Suppressor macrophage treated with lipopolysaccharide for 4 hours (primary cell): ENCODE data around the gene N4BP2.

Source experiments
- DNase-seq: peaks from one replicate; pipeline ENCODE4 v3.0.0-alpha.2; 2020

The N4BP2 gene

DNA sequence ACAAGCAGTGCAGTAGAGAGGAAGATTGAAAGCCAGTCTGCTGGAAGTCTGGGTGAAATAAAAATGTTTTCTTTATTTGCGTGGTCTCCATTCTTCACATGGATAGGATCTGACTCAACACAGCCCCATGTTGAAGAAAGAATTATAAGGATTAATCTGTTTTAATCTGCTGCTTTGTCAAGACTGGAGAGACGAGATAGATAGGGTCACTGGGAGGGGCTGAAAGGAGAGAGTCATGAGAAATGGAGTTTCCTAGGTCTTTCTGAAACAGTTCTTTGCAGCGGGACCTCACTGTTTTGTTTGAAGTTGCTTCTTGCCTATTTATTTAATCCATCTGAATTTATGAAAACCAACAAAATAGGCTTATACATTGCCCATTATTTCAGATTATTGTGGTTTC is 107.8 kb downstream of the N4BP2 start:
- DNase-seq, result no peak

DNA sequence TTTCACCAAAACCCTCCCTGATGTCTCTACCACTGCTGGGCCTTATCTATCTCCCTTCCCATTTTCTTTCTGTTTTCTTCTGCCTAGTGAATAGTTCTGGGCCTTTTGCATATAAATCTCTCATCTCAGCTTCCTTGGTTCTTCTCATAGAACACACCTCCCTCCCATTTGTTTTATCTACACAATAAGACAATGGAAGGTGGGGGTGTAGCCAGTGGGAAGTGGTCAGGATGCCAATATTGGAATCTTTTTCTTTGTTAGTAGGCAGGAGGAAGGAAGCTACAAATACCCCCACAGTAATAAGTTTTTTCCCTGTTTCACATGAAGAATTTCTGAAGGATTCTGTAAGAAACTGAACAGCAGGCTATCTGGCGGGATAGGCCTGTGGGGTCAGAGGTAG is 109.3 kb downstream of the N4BP2 start:
- DNase-seq, result no peak

DNA sequence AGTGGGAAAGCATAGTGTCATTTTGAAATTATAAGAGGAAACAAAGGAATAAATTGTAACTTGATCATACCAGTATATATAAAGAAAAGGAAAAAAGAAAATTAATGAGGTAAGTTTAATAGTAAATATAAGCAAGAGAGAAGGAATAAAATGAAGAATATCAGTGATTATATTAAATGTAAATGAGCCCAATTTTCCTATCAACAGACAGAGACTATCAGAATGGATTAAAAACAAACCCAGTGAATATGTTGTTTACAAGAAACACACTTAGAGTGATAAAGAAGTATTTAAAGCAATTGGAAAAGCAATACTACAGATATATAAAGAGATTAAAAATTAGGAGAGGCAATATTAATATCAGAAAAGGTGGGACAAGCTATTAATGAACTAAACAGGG is 111.4 kb downstream of the N4BP2 start:
- no peak for DNase-seq

DNA sequence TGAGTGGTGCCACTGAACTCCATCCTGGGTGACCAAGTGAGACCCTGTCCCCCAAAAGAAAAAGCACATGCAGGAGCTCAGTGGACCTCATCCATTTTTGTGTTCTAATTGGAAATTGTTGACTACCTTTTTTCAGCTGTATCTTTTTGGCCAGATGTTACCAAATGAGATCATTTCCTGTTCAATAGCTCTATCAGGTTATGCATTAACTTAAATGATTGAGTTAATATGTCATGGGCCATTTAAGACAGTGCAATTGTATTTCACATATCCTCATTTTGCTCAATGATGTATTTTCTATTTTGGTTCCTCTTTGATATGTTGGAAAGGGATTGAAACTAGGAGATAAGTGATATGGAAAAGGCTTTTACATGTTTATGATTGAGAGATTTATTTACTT is 113.9 kb downstream of the N4BP2 start:
- DNase-seq, result peak; percentile 15

DNA sequence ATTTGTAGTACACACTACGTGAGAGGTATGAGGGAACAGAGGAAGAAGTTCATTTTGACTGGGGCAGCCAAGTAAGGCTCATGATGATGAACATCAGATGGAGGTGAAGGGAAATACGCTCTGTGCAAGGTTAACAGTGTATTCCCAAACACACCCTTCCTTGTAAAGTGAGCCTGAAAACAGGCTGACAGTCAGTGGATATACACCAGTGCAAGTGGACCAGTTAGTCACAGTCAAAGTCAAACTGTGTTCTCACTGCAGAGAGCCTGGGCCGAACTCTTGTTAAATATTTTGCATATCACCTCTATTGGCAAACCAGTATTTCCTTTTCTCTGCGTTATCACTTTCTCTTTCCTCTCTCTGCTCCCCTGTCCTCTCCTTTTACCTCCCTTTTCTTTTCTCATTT is 116.8 kb downstream of the N4BP2 start:
- DNase-seq, result no peak

DNA sequence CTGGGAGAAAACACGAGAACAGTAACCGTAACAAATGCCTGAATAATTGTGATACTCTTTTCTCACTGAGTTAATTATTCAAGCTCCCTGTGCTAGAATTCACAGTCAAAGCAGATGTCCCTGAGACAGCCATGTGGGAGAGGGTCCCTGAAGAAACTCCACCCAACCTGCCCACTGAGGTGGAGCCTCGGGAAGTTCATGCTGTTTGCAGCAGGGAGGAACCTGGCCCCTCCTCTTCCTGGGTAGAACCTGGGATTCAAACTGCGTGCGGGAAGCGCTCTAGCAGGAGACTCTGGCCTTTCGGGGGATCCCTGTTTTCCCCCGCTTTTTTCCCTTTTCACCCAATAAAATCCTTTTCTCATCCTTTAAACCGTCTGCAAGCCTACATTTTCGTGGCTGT is 120.0 kb downstream of the N4BP2 start:
- no peak for DNase-seq

DNA sequence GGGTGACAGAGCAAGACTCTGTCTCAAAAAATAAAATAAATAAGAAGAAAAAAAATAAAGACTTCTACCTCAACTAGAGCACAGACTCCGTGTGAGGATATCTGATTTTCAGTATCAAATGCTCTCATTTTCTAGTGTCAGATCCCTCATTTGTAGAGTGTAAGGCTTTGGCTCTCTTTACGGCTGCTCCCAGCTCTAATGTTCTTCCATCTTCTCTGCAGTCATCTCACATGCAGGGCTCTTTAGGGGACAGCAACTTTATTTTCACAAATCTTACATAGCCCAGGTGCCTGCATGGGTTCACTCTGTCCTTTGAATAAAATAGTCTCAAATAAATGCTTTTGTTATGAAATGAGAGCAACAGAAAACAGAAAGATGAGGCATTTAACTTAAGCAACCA is 120.9 kb downstream of the N4BP2 start:
- no peak for DNase-seq

DNA sequence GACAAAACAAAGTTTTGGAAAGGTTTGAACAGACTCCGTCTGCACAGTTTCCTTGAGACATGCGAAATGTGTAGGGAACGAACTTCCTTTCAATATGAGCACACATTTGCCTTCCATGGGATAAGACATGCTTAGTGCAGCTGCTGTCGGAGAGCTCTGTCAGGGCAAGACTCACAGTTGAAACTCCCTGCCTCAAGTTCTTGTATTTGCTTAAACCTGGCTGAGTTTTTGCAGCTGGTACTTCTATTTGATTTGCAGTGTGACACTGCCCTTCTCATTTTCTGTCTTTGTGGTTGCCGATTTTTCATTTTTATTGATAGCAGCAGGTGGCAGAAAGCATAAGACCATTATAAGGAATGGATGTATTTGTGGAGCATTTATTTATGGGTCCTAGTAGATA is 122.0 kb downstream of the N4BP2 start:
- no peak for DNase-seq

DNA sequence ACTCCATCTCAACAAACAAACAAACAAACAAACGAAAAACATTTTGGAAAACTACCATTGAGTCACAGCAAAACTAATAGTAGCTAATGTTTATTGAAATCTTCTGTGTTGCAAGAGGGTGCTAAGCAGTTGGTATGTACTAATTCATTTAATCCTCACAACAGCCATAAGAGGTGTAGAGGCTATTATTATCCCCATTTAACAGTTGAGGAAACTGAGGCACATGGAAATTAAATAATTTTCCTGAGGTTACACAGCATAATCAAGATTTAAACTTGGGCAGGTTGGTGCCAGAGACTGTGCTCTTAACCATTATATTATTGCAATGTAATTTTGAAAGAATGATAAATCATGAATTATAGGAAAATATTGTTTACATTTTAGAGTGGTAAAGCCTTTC is 122.7 kb downstream of the N4BP2 start:
- DNase-seq, result no peak

DNA sequence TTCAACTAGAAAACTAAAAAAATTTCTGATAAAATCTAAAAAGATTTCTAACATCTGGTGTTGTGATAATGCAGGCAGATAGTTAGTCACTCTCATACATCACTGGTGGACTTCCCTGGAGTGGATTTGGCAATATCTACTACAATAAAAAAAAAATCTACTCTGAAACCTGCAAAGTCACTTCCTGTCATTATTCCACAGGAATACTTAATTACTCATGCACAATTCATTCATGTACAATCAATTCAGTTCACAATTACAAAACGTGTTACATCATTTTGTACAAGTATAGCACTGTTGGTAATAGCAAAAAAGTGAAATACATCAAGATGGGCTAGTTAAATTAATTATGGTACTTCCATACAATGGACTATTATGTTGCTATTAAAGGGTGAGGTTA is 123.7 kb downstream of the N4BP2 start:
- DNase-seq, result peak; percentile 83

DNA sequence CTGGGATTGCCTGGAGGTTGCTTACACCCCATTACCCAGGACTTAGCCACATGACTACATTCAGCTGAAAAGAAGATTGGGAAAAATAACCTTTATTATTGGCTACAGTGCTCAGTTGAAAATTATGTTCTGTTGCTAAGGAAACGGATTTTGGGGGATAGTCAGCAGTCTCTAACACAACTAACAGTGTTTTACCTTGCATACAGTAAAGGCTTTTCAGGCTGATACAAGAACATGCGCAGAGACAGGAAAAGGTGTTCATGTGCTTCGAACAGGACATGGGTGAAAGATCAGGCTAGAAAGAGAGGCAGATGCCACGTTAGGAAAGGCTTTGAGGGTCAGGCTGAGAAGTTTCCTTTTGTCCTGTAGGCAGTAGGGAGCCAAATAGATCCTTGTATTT is 125.4 kb downstream of the N4BP2 start:
- DNase-seq, result no peak

DNA sequence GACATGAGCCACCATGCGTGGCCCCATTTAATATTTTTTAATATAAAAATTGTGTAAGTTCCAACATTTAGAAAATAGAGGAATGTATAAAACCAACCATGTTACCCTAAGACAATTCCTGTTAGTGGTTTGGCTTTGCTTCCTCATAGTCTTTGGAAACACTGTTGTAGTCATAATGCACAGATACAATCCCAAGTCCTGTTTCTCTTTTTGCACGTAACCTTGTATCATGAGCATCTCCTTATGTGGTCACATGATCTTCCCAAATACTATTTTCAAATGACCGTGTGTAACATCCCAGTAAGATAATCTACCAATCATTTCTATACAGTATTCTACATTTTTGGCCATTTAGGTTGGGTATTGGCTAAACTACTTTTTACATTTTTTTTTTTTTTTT is 126.3 kb downstream of the N4BP2 start:
- DNase-seq, result peak; percentile 70

DNA sequence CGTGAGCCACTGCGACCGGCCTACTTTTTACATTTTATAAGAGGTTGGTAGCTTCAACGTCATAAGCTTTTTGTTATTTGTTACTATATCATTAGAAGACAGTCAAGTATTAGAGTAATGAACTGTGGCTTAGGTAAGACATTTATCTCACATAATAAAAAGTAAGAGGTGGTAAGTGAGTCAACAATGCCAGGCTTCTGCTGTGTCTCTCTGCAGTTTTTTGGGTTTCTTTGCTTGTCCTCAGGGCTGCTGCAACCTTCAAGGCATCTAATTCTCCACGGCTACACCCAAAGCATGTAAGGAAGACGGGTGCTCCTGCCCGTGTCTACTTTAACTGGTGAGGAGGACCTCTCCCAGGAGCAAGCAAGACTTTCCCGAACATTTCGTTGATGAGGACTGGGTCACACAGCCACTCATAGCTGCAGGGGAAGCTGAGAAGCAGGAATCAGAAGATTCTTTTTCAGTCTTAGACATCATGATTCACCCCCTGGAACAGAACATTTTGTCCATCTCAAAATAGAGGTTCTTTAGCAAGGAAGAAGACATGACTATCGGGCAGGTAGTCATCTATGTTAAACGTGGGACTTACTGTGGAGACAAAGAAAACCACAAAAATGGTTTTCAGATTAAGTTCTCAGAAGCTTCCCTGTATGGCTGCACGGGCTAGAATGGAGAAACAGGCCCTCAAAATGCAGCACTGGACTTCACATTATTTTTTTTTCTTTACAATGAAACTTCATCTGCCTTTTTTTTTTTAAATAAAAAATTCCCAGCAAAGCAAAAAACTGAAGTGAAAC is 127.2 kb downstream of the N4BP2 start:
- DNase-seq, result peak; percentile 63

DNA sequence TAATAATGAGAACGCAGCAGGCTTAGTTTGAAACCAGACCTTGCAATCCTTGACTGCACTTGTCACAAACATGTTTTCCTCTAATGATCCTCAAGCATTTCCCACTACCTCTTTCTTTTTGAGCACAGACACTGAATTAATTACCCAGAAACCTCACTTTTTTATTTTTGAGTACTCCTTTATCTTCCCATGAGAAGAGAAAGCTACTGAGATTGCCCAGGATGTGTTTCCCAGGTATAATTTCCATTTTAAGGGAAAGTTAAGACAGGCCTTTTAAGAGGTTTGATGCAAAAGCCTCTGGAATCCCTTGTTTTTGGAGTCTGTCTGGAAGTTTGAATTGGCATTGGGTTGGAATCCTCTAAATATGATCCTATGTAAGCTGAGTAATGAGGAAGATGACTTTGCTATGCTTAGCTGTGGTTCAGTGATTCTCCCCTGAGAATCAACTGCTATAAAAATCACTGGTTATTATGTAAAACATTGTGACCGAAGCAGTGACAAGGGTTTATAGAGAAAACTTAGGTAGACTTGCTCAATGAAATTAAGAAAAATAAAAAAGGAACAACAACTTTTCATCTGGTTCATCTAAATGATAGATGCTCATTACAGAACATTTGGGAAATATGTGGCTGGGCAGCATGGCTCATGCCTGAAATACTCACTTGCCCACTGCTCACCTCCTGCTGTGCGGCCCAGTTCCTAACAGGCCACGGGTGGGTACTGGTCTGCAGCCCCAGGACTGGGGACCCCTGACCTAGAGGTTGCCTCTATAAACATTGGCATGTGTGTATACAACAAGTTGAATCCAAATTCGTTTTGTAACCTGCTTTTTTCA is 129.4 kb downstream of the N4BP2 start:
- DNase-seq, result peak; percentile 31

DNA sequence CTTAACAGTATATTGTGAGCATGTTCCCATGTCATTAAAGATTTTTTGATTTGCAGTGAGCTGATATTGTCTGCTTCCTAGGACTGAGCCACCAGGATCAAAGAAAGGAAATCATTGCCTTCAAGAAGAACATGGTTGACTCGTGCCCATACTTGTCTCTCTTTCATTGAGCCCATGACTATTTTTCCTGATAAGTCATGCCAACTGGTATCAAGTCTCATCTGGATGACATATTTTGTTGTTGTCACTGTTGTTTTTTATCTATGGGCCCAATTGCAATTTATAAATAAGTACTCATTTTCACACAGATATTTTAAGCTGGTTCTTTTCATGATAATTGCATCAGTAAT is 130.0 kb downstream of the N4BP2 start:
- DNase-seq, result no peak

DNA sequence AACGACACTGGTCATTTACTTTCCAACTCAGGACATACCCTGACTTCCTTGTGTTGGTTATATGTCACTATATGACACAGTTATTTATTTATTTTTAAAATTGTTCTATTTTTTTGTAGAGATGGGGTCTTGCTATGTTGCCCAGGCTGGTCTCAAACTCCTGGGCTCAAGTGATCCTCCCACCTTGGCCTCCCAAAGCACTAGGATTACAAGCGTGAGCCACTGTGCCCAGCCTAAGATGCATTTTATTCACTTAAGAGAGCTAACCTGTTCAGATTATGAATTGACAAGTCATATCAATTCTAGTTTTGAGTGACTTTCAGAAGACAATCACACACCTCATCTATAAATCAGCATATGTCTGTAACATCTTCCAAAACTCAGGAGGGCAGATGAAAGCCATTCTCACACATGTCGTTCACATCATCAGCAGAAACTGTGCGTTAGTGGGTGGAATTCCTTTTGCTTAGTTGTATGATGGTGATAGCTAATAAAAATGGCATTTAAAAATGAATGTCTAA is 130.8 kb downstream of the N4BP2 start:
- no peak for DNase-seq

DNA sequence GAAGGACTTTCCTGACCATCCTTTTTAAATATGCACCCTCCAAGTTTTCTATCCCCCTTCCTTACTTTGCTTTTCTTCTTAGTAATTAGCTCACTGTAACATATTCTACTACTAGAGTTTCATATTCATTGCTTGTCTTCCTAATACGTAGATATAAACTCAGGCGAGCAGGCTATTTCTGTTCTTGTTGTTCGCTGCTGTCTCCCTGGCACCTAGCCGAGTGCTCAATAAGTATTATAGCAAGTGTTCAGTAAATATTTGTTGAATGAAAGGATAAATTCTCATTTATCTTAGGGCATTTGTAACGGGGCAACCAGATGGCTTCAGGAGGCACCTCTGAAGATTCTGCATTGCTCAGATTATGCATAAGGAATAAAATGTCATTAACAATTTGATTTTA is 133.4 kb downstream of the N4BP2 start:
- no peak for DNase-seq

DNA sequence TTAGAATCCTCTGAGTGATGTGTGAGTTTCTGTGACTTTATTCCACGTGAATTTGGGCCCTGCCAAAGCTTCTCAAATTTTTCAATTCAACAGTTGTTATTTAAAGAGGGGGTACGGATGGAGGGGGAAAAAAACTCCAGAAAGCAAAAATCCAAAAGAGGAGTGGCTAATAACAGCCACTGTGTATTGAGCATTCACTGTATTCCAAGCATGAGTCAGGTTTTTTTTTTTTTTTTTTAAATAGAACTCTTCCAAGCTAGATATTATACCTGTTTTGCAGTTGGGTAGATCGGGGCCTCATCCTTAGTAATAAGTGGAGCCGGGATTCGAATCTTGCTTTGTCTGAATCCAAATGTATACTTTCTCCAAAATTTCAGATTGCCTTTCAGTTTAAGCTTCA is 133.8 kb downstream of the N4BP2 start:
- no peak for DNase-seq

DNA sequence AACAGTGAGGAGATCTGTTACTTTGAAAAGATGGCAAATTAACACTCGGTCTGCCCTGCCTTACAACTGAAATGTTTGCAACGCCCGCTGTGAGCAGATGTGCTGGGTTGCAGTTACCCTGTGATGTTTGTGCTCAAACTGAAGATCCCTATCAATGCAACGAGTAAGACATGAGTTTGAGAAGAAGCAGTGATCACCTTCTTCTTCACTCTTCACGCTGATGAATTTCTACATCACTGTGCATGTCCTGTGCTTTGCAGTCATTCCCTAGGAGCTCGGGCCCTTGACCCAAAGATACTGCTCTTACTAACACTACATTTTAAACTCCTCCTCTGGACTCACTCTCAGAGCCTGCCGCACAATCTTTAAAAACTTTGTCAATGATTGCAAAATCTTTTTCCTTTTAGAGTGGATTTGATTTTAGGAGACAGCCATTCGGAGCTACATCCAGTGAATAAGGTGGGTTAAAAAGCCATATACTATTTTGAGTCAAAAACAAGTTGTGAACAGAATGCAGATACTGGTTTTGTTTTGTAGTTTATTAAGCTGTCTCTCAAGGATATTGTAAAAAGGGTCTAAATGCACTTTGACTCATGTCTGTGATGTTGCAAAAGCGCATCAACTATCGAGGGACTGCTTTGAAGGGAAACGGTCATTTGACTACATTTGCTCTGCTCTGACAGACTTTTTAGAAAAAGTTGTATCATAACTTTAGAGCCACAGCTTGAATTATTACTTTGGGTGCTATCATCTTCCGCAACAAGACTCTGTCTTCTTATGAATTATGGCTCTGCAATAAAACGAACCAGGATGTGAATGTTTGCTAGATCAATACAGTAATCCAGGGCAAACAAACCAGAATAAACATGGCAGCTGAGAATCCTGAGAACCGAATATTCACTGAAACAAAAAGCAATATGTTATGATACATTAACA is 134.5 kb downstream of the N4BP2 start:
- peak; percentile 28 for DNase-seq

DNA sequence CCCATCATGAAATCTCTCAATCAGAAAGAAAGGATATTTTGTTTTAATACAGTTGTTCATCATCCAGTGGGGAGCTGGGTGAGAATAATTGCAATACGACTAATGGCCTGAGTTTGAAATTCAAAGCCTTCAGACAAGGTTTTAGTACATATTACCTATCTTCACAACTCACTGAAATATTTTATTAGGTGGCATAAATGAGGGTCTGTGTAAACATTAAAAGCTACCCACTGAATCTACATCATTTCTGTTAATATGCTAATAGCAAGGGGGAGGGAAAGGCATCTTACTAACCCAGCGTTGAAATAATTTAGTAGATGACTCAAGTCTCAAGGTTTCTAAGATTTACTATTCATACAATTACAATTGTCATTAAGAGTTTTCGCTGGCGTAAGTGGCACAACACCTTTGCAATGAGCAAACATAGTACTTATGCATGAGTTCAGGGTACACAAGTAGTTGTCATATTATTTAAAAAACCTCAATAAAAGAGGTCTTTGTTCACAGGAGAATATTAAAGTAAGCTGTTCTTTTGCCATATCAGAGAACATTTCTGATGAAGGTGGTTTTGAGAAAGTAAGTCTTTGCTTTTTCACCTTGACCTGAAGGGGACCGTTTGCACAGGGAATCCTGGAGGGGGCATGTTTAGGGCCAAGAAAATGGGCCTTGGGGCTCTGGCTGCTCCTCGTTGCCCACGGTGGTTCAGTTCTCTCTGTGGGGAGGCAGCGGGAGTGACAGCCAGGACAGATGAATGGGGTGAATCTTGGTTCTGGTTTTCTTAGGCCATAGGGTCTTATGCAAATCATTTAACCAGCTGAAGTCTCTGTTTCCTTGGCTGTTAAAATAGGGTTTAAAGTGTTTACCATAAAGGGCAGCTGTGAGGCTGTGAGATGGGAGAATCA is 135.7 kb downstream of the N4BP2 start:
- no peak for DNase-seq

DNA sequence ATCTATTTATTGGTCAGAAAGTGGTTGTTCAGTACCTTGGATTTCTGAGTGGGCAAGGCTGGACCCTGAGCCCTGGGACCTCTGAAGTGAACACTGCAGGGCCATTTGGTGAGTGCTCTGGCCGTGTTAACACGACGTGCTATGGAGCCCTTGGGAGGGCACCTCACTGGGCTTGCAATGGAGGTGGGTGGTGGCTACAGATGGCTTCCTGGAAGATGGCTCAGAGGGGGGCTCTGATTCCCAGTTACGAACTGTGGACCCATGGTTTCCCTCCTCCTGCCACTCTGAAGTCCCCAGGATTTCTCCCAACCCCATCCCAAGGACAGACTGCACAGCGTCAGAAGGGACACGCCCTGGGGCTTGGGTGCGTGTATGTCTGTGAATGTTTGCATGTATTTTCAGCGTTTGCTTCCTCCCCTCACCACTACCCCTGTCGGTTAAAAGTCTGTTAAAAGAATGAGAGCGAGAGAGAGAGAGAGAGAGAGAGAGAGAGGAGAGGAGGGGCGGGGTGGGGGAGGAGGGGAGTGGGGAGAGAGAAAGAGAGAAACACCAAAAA is 136.4 kb downstream of the N4BP2 start:
- DNase-seq, result no peak

DNA sequence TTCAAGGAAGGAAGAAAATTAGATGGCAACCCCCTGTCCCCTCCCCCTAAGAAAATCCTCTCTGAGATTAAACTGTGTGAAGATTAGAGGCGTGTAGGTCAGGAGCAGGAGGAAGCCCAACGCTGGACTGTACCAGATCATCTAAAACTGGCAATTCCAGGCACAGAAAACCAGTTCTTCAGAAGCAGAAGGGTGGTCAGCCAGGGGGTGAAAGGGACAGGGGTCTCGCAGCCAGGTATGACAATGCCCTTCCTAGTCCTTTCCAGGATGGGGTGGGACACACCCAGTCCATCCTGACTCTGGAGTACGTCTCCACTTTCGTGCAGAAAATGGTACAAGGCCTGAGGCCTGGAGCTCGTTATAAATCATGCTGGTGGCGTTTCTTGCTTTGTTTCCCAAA is 136.9 kb downstream of the N4BP2 start:
- DNase-seq, result no peak
